ENCODE data around the gene CELSR3. TPM values are rescaled to one million over a fixed set of nuclear protein-coding genes. Genes with fewer than 3 reads are reported as not detected.

The CELSR3 gene, protein sequence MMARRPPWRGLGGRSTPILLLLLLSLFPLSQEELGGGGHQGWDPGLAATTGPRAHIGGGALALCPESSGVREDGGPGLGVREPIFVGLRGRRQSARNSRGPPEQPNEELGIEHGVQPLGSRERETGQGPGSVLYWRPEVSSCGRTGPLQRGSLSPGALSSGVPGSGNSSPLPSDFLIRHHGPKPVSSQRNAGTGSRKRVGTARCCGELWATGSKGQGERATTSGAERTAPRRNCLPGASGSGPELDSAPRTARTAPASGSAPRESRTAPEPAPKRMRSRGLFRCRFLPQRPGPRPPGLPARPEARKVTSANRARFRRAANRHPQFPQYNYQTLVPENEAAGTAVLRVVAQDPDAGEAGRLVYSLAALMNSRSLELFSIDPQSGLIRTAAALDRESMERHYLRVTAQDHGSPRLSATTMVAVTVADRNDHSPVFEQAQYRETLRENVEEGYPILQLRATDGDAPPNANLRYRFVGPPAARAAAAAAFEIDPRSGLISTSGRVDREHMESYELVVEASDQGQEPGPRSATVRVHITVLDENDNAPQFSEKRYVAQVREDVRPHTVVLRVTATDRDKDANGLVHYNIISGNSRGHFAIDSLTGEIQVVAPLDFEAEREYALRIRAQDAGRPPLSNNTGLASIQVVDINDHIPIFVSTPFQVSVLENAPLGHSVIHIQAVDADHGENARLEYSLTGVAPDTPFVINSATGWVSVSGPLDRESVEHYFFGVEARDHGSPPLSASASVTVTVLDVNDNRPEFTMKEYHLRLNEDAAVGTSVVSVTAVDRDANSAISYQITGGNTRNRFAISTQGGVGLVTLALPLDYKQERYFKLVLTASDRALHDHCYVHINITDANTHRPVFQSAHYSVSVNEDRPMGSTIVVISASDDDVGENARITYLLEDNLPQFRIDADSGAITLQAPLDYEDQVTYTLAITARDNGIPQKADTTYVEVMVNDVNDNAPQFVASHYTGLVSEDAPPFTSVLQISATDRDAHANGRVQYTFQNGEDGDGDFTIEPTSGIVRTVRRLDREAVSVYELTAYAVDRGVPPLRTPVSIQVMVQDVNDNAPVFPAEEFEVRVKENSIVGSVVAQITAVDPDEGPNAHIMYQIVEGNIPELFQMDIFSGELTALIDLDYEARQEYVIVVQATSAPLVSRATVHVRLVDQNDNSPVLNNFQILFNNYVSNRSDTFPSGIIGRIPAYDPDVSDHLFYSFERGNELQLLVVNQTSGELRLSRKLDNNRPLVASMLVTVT (N-terminal part only)
- total RNA-seq: 0.59 and 0.73 TPM in 2 replicates

DNA sequence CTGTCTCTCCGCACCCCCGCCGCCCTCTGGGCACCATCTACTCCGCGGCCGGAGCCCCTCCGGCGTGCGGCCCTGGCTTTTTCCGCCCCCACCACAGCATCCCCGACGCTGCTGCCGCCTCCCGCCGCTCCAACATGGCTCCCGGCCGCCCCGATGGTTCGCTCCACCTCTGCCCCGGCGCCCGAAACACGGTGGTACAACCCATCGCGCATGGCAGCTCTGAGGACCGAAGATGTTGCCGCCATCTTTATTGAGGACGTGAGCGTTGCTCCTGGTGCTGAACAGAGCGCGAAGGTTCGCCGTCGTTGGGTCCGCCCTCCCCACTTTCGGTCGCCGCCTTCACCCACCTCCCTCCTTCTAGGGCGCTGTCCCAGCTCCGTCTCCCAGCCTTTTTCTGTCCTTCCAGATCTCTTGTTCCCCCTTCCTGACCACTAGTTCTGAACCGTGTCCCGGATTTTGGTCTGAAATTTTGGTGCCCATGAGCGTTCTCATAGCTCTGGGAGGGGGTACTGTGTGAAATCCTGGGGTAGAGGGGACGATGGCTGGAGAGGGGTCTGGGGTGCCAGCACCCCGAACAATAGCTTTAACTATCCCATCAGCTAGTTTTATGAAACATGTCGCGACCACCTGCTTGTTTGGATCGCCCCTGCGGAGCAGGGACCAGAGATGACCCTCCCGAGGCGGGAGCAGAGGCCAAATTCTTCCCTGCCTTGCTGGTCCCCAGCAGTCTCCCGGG, at the start of gene CELSR3:
TSS of gene CELSR3 (minus strand) at position 134 of the 736 bp plus-strand sequence. CDS start 252 bp downstream, outside the sequence.

GRCh38 chr3:48685603-48686511, 23.2 kb upstream of the CELSR3 start, which contains the start of gene NCKIPSD:
TSS of gene NCKIPSD (minus strand) at chr3:48685915. CDS start at chr3:48685807, 108 bp downstream.

GRCh38 chr3:48635222-48636021, 27.3 kb downstream of the CELSR3 start, which contains the start of gene SLC26A6:
TSS of gene SLC26A6 (minus strand) at chr3:48635461. CDS start at chr3:48635393, 68 bp downstream.

DNA sequence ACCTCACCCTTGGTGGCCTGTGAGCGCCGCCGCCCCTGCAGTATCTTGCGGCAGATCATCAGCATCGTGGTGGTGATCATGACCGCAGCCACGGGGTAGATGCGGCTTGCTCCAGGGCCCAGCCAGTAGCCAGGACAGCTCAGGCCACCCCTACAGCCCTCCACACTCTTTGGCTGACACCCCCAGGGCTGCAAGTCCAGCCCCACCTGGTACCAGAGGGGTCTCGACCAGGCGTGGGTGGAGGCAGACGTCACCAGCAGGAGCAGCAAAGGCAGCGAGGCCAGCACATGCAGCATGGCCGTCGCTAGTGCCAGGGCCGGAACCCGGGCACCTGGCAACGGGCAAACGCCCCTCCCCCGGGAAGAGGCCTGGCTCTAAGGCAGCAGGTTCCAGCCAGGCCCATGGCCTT, 41.2 kb downstream of the CELSR3 start, which contains the start of gene TMEM89:
TSS of gene TMEM89 (minus strand) at position 309 of the 409 bp plus-strand sequence. CDS start at position 296, 13 bp downstream.

GRCh38 chr3:48609088-48610005, 53.3 kb downstream of the CELSR3 start, which contains the start of gene UQCRC1:
TSS of gene UQCRC1 (minus strand) at chr3:48609646. CDS start at chr3:48609620, 26 bp downstream.

GRCh38 chr3:48595075-48595525, 67.6 kb downstream of the CELSR3 start, which contains the start of gene COL7A1:
TSS of gene COL7A1 (minus strand) at chr3:48595329. CDS start at chr3:48595159, 170 bp downstream.

Small RNA genes within 50 kb of the gene (small RNA-seq; reads per million reads assigned to genes)
- gene AC141002.1: not detected

Other genes starting within 250 kb of the CELSR3 start
- 18.4 and 21.3 TPM in 2 replicates for gene PLXNB1, start 232.8 kb downstream of the CELSR3 start, total RNA-seq
- 19.7 and 22.8 TPM in 2 replicates for gene CCDC51, start 222.8 kb downstream of the CELSR3 start, total RNA-seq
- 159 and 170 TPM in 2 replicates for gene TMA7, start 222.6 kb downstream of the CELSR3 start, total RNA-seq
- gene ATRIP, start 216.1 kb downstream of the CELSR3 start, total RNA-seq: 9.2 and 16.6 TPM in 2 replicates
- 114 and 122 TPM in 2 replicates for gene SHISA5, start 158.7 kb downstream of the CELSR3 start, total RNA-seq
- 7.7 and 9.0 TPM in 2 replicates for gene PFKFB4, start 106.1 kb downstream of the CELSR3 start, total RNA-seq
- 0.20 TPM in 1 of 2 replicates, not detected in the other for gene UCN2, start 99.1 kb downstream of the CELSR3 start, total RNA-seq
- gene COL7A1, start 67.6 kb downstream of the CELSR3 start, total RNA-seq: 3.3 and 17.8 TPM in 2 replicates
- gene UQCRC1, start 53.2 kb downstream of the CELSR3 start, total RNA-seq: 316 and 340 TPM in 2 replicates
- not detected in 2 replicates for gene TMEM89, start 41.1 kb downstream of the CELSR3 start, total RNA-seq
- gene SLC26A6, start 27.4 kb downstream of the CELSR3 start, total RNA-seq: 22.0 and 30.7 TPM in 2 replicates
- 15.1 and 18.0 TPM in 2 replicates for gene NCKIPSD, start 23.0 kb upstream of the CELSR3 start, total RNA-seq
- 35.6 and 47.0 TPM in 2 replicates for gene IP6K2, start 54.3 kb upstream of the CELSR3 start, total RNA-seq
- 35.6 and 57.3 TPM in 2 replicates for gene PRKAR2A, start 185.0 kb upstream of the CELSR3 start, total RNA-seq
- 9.9 and 12.9 TPM in 2 replicates for gene SLC25A20, start 236.0 kb upstream of the CELSR3 start, total RNA-seq